Stimulated activated CD4-positive, alpha-beta T cell treated with anti-CD3 and anti-CD28 coated beads, Interleukin-1b, Interleukin-23, amount 100 ng/mL, for 1 hour (primary cell): ENCODE results near the gene EFCAB14.
"Not testable (repeated sequence)": the region's sequence is repeated elsewhere in the genome, so short reads cannot be mapped to it uniquely, and the experiment has no call there.

Source experiments
- DNase-seq, 2 donors: peaks; one replicate each; pipeline ENCODE4 v3.0.0-alpha.2; 2020; ENCODE audit warnings: low read depth in 2 of 2

The EFCAB14 gene

DNA sequence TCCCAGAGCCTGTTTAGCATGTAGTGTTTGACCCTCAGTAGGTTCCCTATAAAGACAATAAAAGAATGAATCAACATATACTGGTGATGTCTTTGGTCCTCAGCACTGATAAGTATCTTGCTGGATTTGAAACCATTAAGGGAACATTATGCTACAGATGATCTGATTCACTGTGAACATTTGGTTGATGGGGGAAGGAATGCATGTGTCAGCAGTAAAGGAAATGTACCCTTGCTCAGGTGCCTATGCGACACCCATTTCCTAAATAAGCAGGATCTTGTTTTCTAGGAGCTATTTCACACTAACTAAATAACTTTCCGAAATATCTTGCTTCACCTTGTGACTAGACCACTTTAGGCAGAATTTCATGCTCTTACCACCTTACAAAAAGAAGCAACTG lies 34.2 kb downstream of the EFCAB14 start:
- DNase-seq = no peak

DNA sequence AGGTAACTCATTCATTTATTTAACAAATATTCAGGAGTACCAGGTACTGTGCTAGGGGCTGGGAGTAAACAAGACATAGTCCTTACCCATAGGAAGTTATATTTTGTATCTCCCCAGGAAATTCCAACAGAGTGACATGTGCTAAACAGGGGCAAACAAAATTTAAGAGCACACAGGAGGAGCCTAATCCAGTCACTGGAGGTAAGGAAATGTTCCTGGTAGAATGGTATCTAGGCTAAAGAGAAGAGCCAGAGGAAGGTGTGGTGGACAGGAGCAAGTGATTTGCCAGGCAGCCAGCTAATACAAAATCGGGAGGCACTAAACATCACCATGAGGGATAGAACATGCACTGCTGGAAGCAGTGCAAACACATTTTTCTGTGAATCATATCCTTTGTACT lies 36.9 kb downstream of the EFCAB14 start:
- no peak for DNase-seq

DNA sequence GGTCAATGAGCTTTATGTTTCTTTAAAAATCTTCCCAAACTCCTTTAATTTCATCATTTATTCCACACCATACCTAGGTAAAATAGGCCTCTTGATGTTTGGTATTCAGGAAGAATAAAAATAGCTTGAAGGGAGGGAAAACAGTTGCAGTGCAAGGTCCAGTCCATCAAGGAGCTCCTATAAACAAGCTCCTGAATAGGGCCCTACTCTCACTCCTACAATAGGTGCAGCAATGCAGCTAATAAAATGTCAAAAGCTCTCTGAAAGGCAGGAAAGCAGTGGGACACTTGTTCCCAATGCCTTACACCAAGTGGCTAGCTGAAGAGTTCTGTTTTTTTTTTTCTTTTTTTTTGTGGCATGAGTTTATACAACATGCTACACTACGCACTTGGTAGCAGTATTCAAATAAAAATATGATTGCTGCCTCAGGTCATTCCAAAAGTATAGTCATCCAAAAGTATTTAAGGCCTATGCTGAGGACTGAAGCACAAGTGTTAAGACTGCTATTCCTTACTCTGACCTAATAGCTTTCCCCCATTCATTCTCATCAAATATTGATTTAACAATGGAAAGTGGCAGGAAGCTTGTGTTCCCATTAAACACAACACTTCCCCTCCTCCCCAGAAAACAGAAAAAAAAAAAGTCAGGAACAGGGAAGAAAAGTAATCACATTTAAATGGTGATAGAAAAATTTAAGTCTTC lies 37.4 kb downstream of the EFCAB14 start:
- DNase-seq = no peak

DNA sequence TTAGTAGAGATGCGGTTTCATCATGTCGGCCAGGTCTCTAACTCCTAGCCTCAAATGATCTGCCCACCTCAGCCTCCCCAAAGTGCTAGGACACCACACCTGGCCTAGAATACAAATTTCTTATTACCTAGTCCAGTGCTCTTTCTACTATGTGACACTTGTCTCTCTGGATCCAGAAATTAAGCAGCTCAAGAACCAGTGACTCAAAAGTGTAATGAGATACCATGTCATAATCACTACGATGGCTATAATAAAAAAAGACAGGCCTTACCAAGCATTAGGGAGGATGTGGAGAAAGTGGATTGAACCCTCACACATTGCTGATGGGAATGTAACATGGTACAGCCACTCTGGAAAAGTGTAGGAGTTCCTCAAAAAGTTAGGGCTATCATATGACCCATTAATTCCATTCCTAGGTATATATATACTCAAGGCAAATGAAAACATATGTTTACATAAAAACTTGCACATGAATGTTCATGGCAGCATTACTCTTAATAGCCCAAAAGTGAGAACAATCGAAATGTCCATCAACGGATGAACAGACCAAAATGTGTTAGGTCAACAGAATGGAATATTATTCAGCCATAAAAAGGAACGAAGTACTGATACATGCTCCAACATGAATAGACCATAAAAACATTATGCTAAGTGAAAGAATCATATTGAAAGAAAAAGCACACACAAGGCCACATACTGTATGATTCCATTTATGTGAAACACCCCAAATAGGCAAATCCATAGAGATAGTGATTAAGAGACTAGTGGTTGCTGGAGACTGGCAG lies 38.9 kb downstream of the EFCAB14 start:
- no peak for DNase-seq

DNA sequence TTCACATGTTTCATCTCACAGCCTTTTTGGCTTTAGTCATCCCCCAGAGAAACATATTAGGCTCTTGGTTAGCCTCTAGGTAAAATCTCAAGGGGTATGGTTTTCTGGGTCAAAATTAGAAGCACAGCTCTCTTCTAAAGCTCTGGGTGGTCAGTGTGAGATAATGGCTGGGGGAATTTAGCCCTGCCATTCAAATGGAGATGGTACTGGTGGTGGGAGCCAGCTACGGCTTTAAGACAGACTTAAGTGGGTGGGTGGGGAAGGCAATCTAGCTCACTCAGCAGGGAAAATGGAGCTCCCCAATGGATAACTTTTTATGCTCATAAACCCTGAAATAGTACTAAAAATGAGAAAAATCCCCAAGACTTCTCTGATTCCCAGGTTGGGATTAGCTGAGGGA lies 41.6 kb downstream of the EFCAB14 start:
- DNase-seq = no peak

DNA sequence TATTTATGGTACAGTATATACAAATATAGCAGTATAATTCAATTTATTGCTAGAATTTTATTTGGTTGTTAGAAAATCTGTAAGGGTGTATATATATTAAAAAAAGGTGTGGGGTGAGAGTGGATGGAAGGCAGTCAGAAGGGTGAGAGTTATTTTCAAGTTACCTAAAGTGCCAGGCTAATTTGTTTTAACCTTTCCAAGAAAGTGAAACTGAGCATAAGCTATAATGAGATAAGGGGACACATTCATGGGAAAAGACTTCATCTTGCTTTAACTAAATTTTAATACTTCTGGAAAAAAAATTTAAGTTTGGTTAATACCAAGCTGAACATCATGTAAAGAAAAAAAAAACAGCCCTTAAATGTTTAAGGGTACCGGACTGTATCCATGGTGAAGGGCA lies 42.4 kb downstream of the EFCAB14 start:
- no peak for DNase-seq

DNA sequence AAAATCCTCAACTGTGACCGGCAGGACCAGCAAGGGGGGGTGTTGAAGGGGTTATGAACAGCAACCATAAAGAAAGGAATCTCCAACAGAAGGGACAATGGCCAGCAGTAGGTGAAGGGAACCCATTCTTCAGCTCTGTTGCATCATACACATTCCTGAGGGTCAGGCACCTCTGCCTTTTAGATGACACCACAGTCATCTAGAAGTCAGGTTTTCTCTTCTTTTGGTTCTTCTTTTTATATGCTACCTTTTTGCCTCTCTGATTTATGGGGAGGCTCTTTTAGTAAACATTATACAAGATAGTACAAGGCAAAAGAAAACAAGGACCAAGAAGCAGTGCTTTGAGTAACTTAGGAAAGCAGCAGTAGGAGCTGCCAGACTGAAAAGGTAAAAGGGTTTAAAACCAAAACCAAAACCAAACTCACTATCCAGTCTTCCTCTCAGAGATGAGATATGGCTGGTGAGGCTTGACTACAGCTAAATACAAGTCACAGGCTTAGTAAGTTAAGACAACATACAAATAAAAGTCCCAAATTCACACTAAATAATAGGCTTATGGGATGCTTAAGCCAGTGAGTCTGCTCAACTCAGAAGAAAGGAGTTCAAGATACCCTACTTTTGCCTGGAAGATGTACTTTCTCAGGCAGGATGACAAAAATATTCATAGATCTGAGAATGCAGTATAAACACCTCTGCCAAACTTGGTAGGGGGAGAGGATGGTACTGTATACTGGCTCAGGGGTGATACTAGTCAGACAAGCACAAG lies 43.2 kb downstream of the EFCAB14 start:
- DNase-seq = no peak

DNA sequence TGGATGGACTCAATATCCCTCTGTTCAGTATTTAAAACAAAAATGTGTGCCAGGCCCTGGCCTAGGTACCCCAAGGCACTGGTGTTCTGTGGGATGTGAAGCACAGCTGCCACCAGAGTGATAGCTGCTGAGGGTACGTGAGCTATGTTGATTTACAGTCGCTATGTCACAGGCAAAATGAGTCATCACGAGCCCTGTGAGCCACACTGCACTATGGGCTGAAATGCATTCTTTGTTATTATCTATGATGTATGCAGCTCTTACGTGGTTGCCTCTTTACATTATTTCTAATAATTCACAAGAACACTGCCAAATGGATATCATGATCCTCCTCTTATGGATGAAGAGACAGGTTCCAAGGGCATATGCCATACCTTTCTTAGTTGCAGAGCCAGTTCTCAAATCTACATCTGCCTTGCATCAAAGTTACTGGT lies 45.1 kb downstream of the EFCAB14 start:
- no peak for DNase-seq

DNA sequence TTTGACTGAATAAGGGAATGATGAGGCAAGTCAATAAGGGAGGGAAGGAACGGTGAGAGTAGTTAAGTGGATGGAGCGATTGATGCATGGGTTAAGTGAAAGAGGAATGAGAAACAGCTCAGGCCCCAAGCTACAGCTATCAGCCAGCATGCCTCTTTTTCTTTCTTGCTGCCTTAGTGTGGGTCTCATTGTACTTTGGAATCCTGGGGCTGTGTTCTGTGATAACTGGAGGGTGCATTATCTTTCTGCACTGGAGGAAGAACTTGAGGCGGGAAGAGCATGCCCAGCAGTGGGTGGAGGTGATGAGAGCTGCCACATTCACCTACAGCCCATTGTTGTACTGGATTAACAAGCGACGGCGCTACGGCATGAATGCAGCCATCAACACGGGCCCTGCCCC lies 46.2 kb downstream of the EFCAB14 start:
- DNase-seq = no peak

DNA sequence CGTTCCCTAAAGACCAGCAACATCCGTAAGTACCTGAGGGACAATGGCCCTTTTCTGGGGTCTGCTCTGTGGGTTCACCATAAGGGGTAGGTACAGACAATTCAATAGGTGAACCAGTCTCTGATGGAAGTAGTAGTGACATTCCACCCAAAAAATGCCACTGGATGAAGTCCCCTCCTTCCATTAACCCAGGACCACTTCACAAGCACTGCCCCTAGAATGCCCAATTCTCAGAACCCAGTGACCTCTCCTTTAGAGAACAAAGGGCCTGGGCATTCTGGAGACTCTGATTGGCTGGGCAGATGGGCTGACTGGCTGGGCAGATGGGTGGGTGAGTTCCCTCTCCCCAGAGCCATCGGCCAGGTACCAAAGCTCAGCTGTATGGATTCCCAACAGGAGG lies 47.4 kb downstream of the EFCAB14 start, which contains the start of gene TEX38:
TEX38 (plus strand) TSS at position 301 of the 400 bp plus-strand sequence; CDS start at position 382, 81 bp downstream.
- no peak for DNase-seq

DNA sequence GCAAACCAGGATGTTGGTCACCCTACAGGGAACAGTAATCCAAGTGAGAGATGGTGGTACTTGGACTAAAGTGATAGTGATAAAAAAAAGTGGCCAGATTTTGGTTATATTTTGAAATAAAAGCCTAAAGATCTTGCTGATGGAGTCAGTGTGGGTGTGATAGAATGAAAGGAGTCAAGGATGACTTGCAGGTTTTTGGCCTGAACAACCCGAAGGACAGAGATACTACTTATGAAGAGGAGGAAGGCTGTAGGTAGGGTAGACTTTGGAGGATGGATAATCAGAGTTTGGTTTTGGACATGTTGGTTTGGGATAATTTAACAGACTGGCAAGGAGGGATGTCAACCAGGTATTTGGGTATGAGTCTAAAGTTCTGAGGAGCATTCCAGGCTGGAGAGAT lies 48.8 kb downstream of the EFCAB14 start:
- DNase-seq = no peak

DNA sequence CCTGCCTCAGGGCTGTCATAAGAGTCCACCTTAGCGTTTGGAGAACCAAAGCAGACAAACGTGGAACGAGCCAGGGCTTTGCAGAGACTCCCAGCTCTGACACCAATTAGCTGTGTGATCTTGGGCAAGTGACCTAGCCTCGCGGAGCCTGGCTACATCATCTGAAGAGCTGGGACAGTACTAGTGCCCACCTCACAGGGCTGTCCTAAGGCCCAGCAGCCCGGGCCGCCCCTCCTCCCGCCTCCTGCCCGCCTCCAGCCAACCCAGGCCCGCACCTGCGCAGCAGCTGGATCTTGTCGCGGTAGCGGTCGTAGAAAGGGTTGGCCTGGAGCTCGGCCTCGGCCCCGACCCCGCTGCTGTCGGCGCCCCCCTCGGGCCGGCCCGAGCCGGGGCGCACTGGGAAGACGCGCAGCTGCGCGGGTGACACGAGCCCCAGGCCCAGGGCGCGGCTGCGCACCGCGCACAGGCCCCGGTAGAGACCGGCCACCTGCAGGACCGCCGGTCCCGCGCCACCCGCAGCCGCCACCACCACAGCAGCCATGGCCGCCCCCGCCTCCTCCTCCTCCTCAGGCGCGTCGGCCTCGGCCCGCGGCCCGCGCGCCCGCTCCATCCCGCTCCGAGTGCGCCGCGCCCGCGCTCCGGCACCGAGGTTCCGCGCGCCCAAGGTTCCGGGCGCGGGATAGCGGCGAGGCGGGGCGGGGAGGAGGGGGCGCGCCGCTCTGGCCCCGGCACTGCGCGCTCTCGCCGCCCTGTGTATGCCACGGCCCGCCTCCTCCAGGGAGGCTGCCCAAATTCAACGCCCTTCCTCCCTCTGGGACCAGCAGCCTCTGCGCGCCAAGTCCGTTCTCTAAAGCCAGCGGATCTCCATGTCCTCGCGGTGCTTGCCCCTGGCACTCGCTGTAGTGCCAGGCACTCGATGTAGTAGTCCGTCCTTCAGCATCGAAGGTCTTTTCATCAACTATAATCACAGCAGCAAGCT lies 50.8 kb downstream of the EFCAB14 start, which contains the start of gene ATPAF1:
ATPAF1 (minus strand) TSS at position 583 of the 979 bp plus-strand sequence; CDS start at position 541, 42 bp downstream.
- peak; percentile 11 to 45 for DNase-seq

DNA sequence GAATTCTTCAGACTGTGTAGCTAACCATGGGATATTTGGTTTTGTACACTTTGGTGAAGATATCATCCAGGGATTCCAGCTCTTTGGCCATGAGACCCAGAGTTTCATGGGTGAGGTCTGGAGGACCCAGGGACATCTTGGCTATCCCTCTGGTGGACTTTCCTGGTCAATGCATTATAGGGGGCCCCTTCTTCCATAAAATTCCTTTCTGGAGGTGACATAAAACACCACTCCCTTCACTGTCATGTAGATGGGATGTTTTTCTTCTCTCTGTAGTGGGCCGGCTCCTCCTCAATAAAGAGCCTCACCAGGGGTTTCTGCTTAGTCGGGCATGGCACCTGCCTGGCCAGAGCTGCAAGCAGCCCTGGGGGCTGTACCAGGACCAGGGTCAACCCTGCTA lies 52.9 kb downstream of the EFCAB14 start:
- no peak for DNase-seq

DNA sequence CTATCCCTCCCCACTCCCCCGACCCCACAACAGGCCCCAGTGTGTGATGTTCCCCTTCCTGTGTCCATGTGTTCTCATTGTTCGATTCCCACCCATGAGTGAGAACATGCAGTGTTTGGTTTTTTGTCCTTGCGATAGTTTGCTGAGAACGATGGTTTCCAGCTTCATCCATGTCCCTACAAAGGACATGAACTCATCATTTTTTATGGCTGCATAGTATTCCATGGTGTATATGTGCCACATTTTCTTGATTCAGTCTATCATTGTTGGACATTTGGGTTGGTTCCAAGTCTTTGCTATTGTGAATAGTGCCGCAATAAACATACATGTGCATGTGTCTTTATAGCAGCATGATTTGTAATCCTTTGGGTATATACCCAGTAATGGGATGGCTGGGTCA lies 56.0 kb downstream of the EFCAB14 start:
- not testable (repeated sequence) for DNase-seq

DNA sequence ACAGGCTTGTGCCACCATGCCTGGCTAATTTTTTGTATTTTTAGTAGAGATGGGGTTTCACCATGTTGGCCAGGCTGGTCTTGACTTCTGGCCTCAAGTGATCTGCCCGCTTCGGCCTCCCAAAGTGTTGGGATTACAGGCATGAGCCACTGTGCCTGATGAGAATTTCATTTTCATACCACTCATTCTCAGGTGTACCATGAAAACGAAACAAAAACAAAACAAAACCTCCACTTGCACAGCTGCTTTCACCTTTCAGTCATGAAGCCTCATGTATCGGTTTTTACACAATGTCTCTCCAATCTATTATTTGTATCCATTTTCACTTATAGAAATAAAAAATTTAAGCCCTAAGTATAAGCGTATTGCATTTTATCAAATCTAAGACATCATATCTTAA lies 58.8 kb downstream of the EFCAB14 start:
- not testable (repeated sequence) for DNase-seq

DNA sequence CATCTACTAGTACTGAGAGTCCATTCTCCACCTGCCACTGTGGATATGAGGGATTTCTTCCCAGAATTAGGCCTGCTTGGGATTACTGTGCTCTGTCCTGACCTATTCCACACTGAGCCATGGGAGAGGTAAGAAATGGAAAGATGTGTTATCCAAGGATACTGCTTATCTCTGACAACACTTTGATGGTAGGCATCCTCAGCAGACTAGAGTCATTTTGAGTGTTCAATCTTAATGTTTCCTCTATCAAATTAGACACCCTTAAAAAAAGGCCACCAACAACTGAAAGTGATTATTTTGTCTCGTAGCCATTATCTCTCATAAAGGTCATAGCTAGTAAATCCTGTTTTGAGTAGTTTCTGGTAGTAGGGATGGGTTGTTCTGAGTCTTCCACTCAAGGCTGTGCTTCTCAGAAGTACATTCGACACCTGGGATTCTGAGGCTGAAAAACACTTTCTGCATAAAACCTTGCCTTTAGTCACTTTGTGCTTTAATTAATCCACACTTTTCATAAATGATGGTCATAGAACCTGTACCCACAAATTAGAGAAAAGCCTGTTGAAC lies 59.5 kb downstream of the EFCAB14 start:
- no peak for DNase-seq

DNA sequence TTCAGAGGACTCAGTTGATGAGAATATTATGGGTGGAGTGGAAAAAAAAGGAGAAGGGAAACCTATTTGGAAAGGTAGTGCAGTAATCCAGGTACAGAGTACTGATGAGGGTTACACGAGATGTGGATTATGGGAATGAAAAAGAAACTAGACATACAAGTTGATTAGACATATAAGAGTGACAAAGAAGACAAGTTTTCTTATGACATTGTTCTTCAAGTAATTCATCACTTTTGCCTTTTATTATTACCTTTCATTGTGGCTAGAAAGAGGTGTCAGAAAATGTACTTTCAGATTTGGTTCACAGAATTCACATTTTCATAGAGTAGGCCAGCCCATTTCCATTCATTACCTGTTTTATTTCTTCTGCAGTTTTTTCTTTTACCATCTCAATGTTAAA lies 61.1 kb downstream of the EFCAB14 start:
- no peak for DNase-seq

DNA sequence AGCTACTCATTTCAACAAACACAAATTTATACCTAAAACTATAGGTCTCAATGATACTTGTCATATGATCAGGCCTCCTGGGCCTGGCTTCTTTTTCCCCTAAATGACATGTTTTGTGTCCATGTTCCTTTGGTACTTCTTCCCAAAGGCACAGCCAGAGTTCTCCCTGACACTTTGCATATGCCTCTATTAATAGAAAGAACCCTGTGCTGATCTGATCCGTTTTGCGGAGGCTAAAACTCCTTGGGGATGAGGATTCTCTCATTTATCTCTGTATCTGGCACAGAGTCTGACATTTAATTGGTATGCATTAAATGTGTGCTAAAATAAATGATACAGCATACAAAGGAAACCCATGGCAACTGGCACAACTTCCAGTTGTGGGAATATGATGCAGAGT lies 62.3 kb downstream of the EFCAB14 start:
- DNase-seq = no peak

DNA sequence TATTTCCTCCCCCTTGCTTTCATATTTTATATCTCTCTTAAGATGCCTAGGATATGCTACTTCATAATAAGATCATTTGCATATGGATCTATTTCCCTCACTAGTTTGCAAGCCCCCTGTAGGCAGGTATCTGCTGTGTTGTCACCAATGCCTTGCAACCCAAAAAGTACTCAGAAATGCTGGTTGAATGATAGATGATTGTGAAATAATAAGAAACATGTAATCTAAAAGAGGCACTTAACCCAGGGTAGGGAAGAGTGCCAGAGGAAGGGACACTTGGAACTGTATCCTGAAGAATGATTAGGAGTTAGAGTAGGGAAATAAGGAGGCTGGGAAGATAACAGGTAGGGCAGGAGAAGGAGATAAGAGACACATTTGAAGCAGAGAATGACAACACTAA lies 63.1 kb downstream of the EFCAB14 start:
- DNase-seq = no peak

DNA sequence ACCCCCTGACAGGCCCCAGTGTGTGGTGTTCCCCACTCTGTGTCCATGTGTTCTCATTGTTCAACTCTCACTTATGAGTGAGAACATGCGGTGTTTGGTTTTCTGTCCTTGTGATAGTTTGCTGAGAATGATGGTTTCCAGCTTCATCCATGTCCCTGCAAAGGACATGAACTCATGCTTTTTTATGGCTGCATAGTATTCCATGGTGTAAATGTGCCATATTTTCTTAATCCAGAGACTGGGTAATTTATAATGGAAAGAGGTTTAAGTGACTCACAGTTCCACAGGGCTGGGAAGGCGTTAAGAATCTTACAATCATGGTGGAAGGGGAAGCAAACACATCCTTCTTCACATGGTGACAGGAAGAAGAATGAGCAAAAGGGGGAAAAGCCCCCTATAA lies 64.2 kb downstream of the EFCAB14 start:
- not testable (repeated sequence) for DNase-seq

DNA sequence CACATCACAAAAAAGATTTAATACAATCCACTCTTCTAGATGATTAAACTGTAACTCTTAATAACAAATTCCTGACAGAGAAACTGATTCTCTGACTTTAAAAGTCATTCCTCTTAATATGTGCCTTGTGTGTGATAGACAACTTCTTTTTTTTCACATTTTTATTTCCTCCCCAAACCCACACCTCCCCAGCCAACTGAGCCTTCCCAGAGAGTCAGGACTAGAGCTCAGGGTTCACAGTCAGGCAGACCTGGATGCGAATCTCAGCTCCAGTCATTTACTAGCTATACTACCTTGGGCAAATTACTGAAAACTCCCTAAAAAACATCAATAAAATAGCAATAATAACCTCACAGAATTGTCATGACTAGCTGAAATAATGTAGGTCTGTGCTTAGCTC lies 64.9 kb downstream of the EFCAB14 start:
- DNase-seq = no peak
